Activated CD8-positive, alpha-beta memory T cell treated with anti-CD3 and anti-CD28 coated beads for 1 hour (primary cell): ENCODE results near the gene ENKD1.

Experiments used
- DNase-seq, 2 donors: peaks; one replicate each; pipeline ENCODE4 v3.0.0-alpha.2; 2020; ENCODE audit warnings: low read depth in 1 of 2; ENCODE audit errors: extremely low read depth in 1 of 2

Gene ENKD1

DNA sequence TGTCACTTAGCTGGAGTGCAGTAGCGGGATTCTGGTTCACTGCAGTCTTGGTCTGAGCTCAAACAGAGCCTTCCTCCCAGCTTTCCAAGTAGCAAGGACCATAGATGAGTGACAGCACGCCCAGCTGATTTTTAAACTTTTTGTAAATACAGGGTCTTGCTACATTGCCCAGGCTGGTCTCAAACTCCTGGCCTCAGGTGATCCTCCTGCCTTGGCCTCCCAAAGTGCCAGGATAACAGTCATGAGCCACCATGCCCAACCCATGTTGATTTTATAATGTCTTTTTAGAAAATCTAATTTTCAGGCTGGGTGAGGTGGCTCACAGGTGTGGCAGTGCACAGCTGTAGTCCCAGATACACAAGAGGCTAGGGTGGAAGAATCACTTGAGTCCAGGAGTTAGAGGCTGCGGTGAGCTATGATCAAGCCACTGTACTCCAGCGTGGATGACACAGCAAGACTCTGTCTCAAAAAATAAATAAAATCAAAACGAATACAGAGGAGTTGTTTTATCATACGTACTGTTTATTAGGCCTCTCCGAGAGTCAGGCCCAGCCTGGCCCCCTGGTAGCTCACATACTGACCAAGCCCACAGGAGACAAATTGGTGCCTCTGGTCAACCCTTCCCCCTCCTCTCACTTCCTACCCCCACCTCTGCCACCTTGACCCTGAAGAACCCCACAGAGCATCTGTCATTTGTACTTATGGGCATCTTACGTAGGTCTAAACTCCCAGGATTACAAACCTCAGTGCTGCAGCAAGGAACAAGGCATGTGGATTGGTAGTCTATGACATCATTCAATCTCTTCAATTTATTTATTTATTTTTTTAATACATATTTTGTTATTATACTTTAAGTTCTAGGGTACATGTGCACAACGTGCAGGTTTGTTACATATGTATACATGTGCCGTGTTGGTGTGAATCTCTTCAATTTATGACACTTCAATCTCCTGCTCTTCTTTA, 13.7 kb upstream of the ENKD1 start:
- no peak for DNase-seq

DNA sequence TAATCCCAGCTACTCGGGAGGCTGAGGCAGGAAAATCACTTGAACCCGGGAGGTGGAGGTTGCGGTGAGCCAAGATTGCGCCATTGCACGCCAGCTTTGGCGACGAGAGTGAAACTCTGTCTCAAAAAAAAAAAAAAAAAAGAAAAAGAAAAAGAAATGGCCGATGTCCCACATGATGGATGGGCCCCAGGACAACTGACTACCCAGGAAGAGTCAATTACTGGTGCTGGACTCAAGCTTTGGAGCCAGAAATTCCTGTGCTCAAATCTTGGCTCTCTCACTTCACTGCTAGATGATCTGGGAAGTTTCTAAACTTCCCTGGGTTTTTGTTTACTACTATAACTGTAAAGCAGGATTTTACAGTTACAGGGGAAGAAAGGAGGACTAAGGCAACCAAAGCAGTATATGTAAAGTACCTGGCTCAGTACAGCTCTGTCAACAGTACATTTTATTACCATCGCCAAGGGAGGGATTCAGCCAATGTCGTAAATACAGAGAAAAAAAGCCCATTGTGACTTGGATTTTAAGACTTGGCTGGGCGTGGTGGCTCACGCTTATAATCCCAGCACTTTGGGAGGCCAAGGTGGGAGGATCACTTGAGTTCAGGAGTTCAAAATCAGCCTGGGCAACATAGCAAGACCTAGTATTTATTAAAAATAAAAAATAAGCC, 11.9 kb upstream of the ENKD1 start:
- no peak for DNase-seq

DNA sequence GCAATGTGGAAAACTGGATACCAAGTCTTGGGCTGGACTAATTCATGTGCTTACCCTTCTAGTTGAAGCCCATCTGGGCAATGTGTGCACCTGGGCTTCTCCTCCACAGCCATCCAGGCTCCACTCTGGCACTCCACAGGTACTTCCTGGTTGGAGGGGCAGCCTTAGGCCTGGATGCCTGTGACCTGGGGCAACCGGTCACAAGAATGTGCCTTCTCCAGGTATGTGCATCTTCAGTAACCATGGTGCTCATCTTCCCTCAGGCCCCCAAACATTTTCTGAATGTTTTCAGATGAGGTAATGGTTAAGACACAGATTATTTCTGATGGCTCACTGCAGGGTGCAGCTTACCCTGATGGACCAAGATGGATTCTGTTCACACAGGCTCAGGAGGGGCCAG, 11.2 kb upstream of the ENKD1 start:
- DNase-seq: no peak

DNA sequence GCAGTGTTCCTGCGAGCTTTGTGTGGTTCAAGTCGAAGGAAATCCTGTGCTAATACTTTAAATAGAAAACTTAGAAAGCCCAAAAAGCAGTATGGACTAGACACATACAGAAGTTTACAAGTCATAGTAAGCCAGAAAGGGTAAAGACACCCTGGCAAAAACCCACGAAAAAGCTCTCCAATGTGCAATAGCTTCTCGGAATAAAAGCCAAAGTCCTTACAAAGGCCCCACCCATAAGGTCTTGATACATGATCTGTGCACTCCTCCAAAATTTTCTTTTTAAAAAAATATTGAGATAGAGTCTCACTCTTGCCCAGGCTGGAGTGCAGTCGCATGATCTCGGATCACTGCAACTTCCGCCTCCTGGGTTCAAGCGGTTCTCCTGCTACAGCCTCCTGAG, 10.4 kb upstream of the ENKD1 start:
- no peak for DNase-seq

DNA sequence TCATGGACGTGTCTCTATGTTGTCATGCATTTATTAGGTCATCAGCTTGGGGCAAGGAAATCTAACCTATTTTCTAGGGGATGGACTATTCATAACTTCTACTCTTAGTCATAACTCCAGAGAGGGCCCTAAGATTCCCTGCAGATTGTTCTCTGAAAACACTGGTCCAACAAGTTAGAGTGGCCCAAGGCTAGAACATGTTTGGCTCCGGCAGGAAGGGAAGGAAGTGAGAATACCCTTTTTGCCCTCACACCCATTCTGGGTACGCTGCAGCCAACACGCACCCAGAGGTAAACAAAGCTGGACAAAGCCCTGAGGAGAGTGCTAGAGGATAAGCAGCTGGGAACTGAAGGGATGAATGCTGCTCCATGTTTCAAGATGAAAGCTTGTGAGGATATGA, 10.0 kb upstream of the ENKD1 start:
- no peak for DNase-seq

DNA sequence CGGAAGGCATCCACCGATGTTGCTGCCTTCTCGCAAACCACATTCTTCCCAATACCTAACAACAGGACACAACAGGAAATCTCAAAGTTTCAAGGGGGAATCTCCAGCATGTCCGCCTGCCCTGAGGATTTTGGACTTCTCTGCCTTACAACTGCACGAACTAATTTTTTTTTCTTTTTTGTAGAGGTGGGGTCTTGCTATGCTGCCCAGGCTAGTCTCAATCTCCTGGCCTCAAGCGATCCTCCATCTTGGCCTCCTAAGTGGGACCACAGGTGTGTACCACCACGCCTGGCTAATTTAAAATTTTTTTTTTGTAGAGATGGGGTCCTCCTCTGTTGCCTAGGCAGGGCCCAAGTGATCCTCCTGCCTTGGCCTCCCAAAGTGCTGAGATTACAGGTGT, 9.4 kb upstream of the ENKD1 start:
- no peak for DNase-seq

DNA sequence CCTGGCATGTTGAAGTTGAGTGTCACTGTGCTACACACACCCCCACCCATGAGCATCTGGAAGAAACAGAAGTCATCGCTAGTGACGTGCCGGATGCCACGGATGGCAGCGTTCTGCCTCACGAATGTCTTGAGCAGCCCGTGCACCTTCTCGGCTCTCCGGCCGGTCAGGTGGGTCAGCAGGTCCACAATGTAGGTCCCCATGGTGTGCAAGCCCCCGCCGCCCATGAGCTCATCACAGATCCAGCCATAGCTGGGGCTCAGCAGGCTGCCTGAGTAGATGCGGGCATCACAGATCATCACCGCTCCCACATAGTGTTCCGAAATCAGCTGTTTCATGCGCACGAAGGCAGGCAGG, 9.0 kb upstream of the ENKD1 start:
- no peak for DNase-seq

DNA sequence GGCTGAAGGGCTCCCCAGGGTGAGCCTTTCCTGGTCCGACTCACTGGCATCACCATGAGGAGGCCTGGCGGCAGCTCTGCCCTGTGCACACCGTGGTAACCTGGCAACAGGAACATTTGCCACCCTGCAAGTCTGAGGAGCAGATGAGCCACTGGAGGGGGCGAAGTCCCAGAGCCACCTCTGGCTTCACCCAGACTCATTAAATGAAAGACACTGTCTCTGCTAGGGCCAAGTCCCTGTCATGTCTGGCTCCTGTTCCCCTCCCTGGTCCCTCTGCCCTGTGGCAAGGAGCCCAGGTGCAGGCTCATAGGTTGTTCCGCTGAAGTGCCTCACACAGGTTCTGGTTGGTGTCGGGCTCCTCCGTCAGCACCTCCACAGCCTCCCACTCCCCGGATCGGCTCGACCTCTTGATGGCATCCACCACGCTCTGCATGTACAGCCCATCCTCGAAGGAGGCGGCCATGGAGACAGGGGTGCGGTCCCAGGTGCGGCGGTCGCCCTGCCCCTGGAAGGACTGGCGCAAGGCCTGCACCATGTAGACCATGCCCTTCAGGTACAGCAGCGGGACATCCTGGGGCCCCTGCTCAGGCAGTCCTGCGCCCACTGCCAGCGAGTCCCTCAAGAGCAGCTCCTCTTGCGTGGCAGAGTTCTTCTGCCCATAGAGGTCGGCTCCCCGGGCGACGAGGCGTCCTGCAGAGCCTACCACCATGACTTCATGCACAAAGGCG, 8.5 kb upstream of the ENKD1 start:
- no peak for DNase-seq

DNA sequence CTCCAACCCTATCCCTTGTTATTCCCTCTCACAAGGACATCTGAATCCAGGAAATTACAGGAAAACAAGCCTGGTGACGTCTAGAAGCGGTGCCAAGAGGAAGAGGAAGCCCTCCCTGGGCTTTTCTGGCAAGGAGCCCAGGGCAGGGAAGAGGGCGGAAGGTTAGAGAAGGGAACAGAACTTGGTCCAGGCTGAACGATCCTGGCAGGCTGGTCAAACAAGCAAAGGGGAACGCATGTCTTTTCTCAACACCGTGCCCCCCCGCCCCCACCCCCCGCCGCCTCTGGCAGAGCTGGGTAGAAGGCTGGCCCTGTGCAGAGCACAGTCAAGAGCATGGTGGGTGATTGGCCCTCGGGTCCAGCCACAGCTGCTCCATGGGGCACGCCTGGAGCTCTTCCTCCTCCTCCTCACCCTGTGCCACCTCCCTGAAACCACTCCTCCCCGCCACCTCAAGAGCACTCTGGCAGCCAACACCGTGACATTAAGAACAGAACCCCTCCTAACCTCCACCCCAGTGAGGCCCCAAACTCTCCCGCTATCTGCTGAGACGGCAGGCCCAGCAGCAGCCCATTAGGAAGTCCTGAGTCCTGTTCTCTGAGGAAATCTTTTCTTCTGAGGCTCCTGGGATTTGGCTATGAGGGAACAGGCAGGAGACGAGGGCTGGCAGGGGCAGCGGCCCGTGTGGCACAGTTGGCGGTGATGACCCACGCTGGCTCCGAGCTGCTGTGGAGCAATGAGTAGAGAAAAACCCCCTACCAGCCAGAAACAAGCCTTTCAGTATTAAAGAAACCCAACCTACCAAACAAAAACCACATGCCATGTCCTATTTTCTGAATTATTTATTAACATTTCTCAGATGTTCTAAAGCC, 7.4 kb upstream of the ENKD1 start:
- no peak for DNase-seq

DNA sequence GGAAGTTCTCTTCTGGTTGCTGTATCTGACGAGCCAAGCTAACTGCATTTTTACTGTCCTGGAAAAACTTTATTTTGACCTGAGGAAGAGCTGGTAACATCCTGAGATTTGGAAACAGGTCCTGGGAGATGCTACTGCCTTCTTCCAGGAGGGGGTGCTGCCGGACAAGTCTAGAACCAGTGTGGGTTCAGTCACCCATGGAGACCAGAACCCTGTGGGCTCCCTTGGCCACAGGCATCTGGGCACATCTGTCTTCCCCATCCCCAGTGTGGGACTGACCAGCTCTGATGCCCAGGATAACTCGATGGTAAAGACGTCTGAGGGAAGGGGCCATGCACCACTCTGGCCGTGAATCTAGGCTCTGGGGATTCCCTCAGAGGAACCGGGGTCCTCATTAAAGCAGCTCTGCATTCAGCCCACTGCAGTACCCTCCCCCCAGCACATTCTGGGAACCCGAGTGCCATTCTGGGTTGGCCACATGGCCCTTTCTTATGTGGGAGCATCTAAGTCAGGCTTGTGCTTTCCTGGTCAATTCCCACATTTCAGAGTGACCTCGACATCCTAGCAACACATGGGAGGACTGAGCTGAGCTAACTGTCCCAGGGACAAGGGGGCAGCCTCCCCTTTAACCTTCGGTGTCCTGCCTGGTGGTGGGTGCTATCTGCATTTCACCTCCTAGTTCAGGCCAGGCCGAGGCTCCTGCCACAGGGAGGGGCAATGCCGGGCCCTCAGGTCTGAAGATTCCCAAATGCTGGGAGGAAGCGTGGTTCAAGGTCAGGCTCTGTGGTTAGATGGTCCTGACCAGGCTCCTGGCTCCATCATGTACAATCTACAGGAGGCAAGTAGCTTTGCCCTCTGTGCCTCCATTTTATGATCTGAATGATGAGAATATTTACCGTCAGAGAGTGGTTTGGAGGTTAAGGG, 6.5 kb upstream of the ENKD1 start:
- no peak for DNase-seq

DNA sequence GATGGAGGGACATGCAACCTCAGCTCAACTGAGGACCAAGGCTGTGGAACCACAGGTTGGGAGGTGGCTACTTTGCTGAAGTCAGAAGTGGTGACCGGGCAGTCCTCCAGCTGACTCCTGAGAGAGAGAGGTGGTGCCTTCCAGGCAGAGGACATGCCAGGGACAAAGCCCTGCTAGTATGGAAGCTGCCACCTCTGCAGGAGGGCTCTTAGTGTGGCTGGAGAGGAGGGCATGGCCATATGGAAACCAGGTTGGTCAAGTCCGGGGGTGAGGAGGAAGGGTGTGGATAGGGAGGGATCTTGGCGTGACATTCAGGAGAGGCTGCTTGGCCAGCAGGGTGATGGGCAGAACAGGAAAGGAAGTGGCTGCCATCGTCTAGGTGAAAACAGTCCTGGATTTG, 5.8 kb upstream of the ENKD1 start:
- DNase-seq: no peak

DNA sequence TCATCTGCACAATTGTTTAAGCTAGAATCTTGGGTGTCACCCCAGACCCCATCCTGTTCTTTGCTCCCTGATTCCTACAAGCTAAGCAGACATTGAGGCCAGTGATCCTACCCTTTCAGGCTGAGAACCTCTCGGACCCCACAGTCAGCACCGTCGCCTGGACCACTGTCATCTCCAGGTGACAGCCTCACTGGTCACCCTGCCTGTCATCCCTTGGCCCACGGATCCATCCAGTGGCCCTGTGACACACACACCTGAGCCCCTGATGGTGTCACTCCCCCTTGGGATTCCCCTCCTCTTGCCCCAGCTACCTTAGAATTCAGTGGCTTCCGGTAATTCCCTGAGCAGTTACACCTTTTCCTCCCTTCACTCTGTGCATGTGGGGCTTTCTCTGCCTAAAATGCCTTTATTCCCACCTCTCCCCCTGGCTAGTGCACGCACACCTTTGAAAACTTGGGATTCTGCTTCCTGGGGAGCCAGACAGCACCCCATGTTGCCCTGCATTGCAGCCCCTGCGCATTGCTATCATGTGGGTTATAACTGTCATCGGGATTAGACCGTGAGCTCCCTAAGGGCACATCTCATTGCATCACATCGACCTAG, 3.0 kb upstream of the ENKD1 start:
- no peak for DNase-seq

DNA sequence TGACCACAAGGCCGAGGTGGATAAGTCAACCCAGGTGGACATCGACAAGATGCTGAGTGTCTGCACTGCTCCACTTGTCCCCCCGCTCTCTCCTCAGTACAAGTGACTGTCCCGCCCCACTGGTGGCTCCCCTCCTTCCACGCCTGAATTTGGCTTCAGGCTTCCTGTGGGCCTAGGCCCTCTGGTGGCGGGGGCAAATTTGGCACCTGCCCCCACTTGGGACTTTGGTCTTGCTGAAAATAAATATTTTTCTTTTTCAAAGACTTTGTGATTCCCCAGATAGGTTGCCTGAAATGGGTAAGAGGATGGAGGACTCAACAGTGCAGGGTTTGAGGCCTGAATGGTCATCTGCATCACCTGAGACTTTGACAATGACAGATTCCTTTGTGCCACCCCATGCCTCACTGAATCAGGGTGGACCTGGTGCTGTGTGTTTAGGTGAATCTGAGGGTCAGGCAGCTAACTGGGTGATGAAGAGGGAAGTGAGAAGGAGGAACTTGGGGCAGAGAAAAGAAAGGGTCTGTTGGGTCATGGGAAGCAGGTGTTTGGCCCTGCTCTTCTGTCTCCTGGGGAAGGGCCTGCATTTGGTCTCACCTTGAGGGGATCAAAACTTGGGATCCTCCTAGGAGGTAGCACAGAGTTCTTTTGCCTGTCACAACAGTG, 2.1 kb upstream of the ENKD1 start:
- no peak for DNase-seq

DNA sequence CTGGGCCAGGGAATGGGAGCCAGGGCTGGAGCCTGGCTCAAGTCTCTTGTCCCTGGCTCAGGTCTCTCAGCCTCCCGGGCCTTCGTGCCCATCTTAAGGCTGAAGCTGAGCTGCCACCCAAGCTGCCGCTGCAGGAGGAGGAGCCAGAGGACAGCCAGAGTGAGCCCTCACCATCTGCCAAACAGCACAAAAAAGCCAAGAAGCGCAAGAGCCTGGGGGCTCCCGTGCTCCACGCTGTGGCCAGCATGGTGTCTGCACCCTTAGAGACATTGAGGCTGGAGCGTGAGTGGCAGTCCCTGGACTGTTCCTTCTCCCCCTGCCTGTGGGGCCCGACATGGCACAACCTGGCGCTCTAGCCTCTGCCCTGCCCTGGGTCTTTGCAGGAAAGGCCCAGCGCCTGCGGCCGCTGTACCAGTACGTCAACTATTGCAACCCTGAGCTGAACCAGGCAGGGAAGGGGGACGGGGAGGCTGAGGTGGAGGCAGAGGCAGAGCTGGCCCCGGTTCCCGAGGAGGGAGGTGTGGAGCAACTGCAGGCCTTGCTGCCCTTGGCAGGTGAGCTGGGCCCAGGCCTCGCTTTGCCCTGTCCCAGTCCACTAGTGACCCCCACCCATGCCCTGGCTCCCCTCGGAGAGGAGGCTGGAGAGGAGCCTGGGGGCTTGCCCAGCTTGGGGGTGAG, 1.4 kb upstream of the ENKD1 start:
- DNase-seq: peak; percentile 54 to 65

DNA sequence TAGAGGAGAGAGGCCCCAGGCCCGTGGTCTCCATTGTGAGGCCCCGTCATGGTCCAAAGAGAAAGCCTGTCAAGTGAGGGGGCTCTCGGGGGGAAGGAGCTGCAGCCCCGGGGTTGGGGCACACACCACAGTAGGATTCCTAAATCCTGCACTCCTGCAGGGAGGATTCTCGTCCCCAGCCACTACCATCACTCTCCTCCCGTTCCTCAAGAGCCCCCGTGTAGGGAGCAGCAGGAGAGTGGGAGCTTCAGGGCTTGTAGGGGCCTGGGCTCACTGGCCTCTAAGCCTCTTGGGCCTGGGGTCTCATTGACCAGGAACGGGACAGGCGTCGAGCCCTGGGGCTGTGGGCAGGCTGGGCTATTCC, 885 bp upstream of the ENKD1 start:
- no peak for DNase-seq

DNA sequence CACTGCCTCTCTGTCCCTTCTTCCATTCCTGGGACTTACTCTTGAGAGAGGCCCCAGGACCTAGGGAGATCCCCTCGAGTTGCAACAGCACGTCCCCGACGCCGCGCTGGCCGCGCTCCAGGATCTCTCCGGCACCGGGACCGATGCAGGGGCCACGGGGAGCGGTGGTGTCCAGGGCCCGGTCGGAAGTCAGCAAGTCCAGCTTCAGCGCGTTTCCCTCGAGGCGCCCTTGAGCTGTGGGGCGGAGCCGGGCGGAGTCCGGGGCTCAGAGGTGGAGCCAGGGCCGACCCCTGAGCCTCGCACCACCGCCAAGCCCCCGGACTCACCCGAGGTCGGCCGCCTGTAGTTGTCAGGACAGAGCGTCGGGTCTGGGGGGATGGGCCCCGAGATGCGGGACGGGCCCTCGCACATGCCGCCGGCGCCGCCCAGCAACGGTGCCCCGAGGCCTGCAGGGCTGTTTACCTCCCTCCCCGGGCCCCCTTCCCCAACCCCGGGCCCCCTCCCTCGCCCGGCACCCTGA, 458 bp downstream of the ENKD1 start:
- no peak for DNase-seq

DNA sequence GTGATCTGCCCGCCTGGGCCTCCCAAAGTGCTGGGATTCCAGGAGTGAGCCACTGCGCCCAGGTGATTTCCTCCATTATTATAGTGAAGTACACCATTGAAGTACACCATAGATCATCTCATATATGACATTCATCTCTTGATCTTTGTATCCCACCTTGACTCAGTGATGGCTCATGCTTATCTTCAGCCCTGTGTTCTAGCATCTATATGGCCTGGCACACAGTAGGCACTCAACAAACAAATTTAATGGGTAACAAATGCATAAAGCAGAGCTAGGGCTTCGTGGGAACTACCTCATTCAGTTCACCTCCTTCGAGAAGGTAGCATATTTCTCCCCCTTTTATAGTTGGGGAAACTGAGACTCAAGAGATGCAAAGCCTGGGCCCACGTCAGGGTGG, 952 bp downstream of the ENKD1 start:
- no peak for DNase-seq

DNA sequence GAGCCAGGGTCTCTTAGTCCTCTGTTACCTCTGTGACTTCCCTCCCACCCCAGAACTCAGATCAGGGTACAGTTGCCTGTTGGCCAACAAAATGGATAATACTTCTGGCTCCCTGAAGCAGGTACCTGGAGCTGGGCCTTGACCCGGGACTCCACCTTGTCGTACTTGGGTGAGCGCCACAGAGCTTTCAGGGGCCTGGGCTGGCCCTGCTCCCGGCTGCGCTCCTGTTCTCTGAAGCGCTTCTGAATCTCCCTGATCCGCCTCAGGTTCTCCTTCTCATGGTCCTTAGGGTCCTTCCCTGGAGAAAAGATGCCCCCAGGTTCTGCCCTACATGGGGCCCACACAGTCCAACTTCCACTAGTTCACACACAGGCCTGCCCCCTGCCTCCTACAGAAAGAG, 1.7 kb downstream of the ENKD1 start:
- no peak for DNase-seq
